SU-DHL-6 (cell line): Measurements from ENCODE around the gene PALLD.

Experiments used
- EZH2phosphoT487 ChIP-seq: fragments of 200-600 bp; sonication (generic), shearing (Covaris generic); conservative IDR thresholded peaks from 2 replicates; pipeline ENCODE4 v1.6.1; 2018; ENCODE audit warnings: mild to moderate bottlenecking, antibody characterized with exemption, low read length, moderate library complexity, mixed read lengths
- TF ChIP-seq, protein P1 (sequence below): fragments of 200-600 bp; sonication (generic); IDR thresholded peaks from one replicate; pipeline ENCODE4 v1.5.1; 2017; ENCODE audit warnings: antibody characterized with exemption, mild to moderate bottlenecking, low read length, moderate library complexity; ENCODE audit not compliant: insufficient read depth, poor library complexity, severe bottlenecking

DNA sequence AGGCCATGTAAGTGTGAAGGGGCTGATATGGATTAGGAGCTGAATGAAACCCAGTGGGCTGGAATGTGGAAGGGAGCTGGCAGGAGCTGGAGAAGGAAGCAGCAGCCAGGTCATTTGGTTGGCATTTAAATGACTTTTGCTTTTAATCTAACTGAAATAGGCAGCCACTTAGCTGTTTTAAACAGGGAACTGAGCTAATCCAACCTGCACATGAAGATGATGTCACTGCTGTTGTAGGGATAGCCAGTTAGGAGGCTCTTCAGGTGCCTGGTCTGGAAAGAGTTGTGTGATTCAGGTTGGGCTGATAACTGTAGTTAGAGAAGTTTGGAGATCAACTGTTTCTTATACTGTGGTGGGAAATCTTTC, 122.4 kb downstream of the PALLD start:
- TF ChIP-seq, protein P1, sequence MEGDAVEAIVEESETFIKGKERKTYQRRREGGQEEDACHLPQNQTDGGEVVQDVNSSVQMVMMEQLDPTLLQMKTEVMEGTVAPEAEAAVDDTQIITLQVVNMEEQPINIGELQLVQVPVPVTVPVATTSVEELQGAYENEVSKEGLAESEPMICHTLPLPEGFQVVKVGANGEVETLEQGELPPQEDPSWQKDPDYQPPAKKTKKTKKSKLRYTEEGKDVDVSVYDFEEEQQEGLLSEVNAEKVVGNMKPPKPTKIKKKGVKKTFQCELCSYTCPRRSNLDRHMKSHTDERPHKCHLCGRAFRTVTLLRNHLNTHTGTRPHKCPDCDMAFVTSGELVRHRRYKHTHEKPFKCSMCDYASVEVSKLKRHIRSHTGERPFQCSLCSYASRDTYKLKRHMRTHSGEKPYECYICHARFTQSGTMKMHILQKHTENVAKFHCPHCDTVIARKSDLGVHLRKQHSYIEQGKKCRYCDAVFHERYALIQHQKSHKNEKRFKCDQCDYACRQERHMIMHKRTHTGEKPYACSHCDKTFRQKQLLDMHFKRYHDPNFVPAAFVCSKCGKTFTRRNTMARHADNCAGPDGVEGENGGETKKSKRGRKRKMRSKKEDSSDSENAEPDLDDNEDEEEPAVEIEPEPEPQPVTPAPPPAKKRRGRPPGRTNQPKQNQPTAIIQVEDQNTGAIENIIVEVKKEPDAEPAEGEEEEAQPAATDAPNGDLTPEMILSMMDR: no peak
- TF ChIP-seq EZH2phosphoT487: no peak
